Heart left ventricle (tissue), 16 donors: ENCODE results near the gene MRNIP. TPM values are rescaled to one million over a fixed set of nuclear protein-coding genes. Genes with fewer than 3 reads are reported as not detected.
A peak's percentile ranks its signal among the peaks of the same experiment; 100 is the strongest.

Experiments used
- ATAC-seq, 4 donors: fragments of 200-7000 bp; cut with Tn5 transposase; one replicate each; pipeline ENCODE4 v1.9.1; 2020 to 2022; ENCODE audit warnings: moderate library complexity in 4 of 4, mild to moderate bottlenecking in 3 of 4, moderate number of reproducible peaks in 1 of 4
- DNase-seq, 5 donors: peaks; one replicate each; pipeline ENCODE4 v3.0.0-alpha.2; 2020
- H3K27ac ChIP-seq, 12 donors: fragments of 200-600 bp; sonication (generic) in 4 of 12; one replicate each; pipeline versions ENCODE4 v1.5.0 to v1.8.0; 2016 to 2022; ENCODE audit warnings: mild to moderate bottlenecking in 2 of 12
- H3K27me3 ChIP-seq, 9 donors: fragments of 200-600 bp; sonication (generic) in 2 of 9; one replicate each; pipeline versions ENCODE4 v1.5.1 to v1.8.0; 2016 to 2022; ENCODE audit warnings: mild to moderate bottlenecking in 3 of 9
- H3K36me3 ChIP-seq, 9 donors: fragments of 200-600 bp; sonication (generic) in 2 of 9; one replicate each; pipeline versions ENCODE4 v1.5.0 to v1.8.0; 2018 to 2022; ENCODE audit warnings: mild to moderate bottlenecking in 2 of 9
- H3K4me1 ChIP-seq, 12 donors: fragments of 200-600 bp; sonication (generic) in 4 of 12; one replicate each; pipeline versions ENCODE4 v1.5.0 to v1.8.0; 2016 to 2022; ENCODE audit warnings: mild to moderate bottlenecking in 3 of 12
- H3K4me3 ChIP-seq, 12 donors: fragments of 200-600 bp; sonication (generic) in 4 of 12; one replicate each; pipeline versions ENCODE4 v1.5.0 to v1.8.0; 2017 to 2022; ENCODE audit warnings: mild to moderate bottlenecking in 9 of 12, moderate library complexity in 4 of 12
- H3K9me3 ChIP-seq, 12 donors: fragments of 200-600 bp; sonication (generic) in 4 of 12; one replicate each; pipeline versions ENCODE4 v1.5.0 to v1.8.0; 2016 to 2022; ENCODE audit warnings: mild to moderate bottlenecking in 1 of 12
- POLR2A ChIP-seq, 2 donors: fragments of 450-650 bp; IDR thresholded peaks; one replicate each; pipeline ENCODE4 v1.6.1; 2017; ENCODE audit warnings: antibody characterized with exemption in 2 of 2, mild to moderate bottlenecking in 2 of 2, moderate library complexity in 2 of 2
- WGBS, 4 donors: extraction: QIAGEN DNeasy Blood & Tissue Kit in 2 of 4; methylation state at CpG; one replicate each; pipeline versions ENCODE4 v1.1.5 to v1.1.7; 2013 to 2018; 5-methylcytosine and 5-hydroxymethylcytosine counted together
- intact Hi-C, 10 donors: fragments of 100-400 bp; cut with DNase I; formaldehyde crosslinking; loops; one replicate each; pipeline versions ENCODE4 v1.11.1 to v1.14.2; 2022
- long read RNA-seq, 3 donors: library from polyadenylated mRNA; unstranded; transcript quantifications; one replicate each; pipeline ENCODE4 v2.0.0, GENCODE V29; 2020 to 2021
- polyA plus RNA-seq, 2 donors: library from polyadenylated mRNA; stranded (reverse); fragments of 200-250 nt; gene quantifications; one replicate each; pipeline ENCODE4 v1.2.3, GENCODE V29; 2013
- total RNA-seq, 9 donors: library from RNA; depleted of rRNA in 2 of 9; stranded (reverse); fragments of >200 nt in 2 of 9; fragmentation: NEBNext Ultra II Directional in 3 of 9; extraction: Animal tissue kit (Norgen Biotek cat#: 25700) in 3 of 9; gene quantifications; one replicate each; pipeline versions ENCODE4 v1.1.0 to v1.2.4, GENCODE V29; 2016 to 2023
- TF ChIP-seq, protein P1 (sequence below), 12 donors: fragments of 200-600 bp; sonication (generic) in 4 of 12; IDR thresholded peaks; one replicate each; pipeline versions ENCODE4 v1.5.0 to v1.8.0; 2018 to 2022; ENCODE audit warnings: antibody characterized with exemption in 12 of 12, mild to moderate bottlenecking in 5 of 12
- donor health status: ischemic (EF 13 %, LVEDD 7.1; RV severe dilation, severe dysfunction).
- donor health status: healthy with polysubstance abuse.
- donor health status: DM: no; HTN: yes; CAD: no.
- donor health status: DM: no; HTN: no; CAD: no.
- donor health status: ischemic (EF 25% LVEDD 6.9; RV normal size, moderate dysfunction).
- donor health status: ischemic (EF 25% LVEDD 5.7; RV mildly dilated, moderate dysfunction).
- donor health status: healthy.
- donor health status: DM: yes; HTN: yes; CAD: no.
- donor health status: ischemic (EF 35%, LVEDD 5.7; RV mildly dilated, moderate dysfunction).
- donor health status: nonischemic (EF 11% LVEDD 7.7; RV severe dilation, severe dysfunction).
- donor health status: DM: yes; HTN: yes; CAD: no.
- donor health status: PGD.
- donor health status: ischemic (EF 29% LVEDD 5.4; RV normal size, mild dysfunction).
- donor health status: nonischemic (EF 23%, LVEDD 6.1; RV moderate dilation, normal function).

Gene MRNIP, protein sequence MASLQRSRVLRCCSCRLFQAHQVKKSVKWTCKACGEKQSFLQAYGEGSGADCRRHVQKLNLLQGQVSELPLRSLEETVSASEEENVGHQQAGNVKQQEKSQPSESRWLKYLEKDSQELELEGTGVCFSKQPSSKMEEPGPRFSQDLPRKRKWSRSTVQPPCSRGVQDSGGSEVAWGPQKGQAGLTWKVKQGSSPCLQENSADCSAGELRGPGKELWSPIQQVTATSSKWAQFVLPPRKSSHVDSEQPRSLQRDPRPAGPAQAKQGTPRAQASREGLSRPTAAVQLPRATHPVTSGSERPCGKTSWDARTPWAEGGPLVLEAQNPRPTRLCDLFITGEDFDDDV
- total RNA-seq (10 to 100 TPM in 6 of 9 donors, 1 to 10 TPM in 3; 8.5 to 14.4 (median 12.3) TPM), polyA plus RNA-seq (10 to 100 TPM; 10.4 to 24.1 TPM)
- long read RNA-seq, donor 1, transcript MRNIP-201 (7 exons, 1,238 nt): major isoform, 9 of 11 reads
- long read RNA-seq, donor 1, partial matches to known transcripts: 0 of 11 reads
- long read RNA-seq, donor 1, other reads (novel, unspliced or antisense): 1 of 11 reads
- long read RNA-seq, donor 2, transcript MRNIP-201 (7 exons, 1,238 nt): major isoform, 13 of 17 reads
- long read RNA-seq, donor 2, partial matches to known transcripts: 0 of 17 reads
- long read RNA-seq, donor 2, other reads (novel, unspliced or antisense): 2 of 17 reads
- long read RNA-seq, donor 3, transcript MRNIP-201 (7 exons, 1,238 nt): major isoform, 5 of 13 reads
- long read RNA-seq, donor 3, partial matches to known transcripts: 1 of 13 reads
- long read RNA-seq, donor 3, other reads (novel, unspliced or antisense): 7 of 13 reads

DNA sequence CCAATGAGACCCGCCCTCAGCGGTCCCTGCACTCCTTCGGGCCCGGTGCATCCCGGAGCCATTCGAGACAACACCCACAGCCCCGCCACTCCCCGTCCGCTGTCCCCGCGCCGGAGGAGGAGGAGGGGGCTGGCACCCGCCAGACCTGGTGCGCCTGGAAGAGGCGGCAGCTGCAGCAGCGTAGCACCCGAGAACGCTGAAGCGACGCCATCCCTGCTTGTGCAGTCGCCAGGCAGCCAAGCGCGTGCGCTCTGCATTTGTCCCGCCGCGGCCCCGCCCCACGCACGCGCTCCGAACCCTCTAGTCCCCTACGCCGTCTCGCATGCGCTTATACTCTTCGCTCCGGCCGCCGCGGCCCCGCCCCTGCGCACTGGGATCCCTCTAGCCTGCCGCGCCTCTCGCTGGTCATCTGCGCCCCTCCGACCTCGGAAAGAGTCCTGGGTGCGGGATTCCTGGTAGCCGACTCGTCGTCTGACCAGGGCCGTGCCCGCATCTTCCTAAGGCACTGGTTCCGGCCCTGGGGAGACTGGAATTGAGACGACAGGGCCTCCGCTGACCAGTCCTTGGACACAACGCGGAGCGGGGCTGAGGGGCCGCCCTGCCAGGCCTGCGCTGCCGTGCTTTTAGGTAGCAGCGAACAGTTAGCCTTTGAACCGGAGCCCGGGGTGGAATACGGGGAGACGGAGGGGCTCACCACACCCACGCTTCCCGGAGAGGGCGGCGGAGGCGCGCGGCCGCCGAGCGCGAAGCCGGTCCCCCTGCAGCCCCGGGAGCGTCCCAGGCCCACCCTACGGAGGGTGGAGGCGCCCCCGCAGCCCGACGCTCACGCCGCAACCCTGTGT lies at the start of gene MRNIP:
Gene MRNIP (minus strand): TSS at position 232 of the 842 bp plus-strand sequence. CDS start 21 bp downstream, at position 211.
- intact Hi-C loops: loop anchor here in 5 of 10 donors (1.0 to 10.0 kb wide), 6 partner anchors 37 to 94 kb away; partner anchors contain the start of genes SQSTM1 (in 3 of the 5) and MGAT4B (in 1 of the 5)
- 0% methylated on average over 24 to 90 of the region's 90 CpGs for WGBS, 4 donors

DNA sequence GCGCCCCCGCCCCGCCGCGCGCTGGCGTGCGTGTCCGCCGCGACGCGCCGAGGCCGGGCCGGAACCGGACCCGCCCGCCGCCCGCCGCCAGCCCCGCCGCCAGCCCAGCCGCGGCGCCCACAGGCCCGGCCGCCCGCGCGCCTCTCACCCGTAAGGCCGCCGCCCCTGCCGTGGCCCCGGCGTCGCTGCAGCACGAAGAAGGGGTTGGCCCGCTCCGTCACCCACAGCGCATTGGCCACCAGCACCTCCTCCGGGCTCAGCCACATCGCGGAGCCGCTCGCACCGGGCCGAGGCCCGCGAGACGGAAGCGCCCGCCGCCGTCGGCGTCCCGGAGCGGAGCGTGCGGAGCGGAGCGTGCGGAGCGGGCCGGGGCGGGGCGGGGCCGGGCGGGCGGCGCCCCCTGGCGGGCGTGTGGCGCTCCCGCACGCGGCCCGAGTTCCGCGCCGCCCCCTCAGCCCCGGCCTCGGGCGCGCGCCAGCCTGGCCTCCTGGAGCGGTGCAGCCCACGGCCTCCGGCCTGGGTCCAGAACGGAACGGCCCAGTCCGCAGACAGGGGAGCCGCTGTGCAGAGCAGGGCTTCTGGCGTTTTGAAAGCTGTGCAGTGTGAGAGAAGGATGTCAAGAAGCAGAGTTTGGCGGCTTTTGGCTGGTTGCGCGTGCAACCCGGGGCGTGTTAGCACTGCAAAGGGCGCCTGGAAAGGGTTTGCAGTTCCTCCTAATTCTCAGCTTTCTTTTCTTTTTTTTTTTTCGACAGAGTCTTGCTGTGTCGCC lies 49.1 kb upstream of the MRNIP start, which contains the start of gene TBC1D9B:
Gene TBC1D9B (minus strand): TSS at position 342 of the 769 bp plus-strand sequence. CDS start 76 bp downstream, at position 266.
- ATAC-seq (peak; percentile 67 to 93 (median 90)), DNase-seq (peak; percentile 71 to 87 (median 75))
- H3K9me3 ChIP-seq: no peaks in the 10 kb centered on the region
- H3K27ac ChIP-seq: peak within 1 kb of the TSS; percentile 40 to 86 (median 73)
- no peaks in the 10 kb centered on the region for H3K27me3 ChIP-seq
- peaks cover 0 to 30% (median 15%) of the 10 kb centered on the region in 12 donors for H3K4me1 ChIP-seq
- peaks cover 0 to 22% (median 15%) of the 10 kb centered on the region in 9 donors for H3K36me3 ChIP-seq
- H3K4me3 ChIP-seq: peak within 1 kb of the TSS; percentile 24 to 82 (median 66)
- TF ChIP-seq, protein P1, sequence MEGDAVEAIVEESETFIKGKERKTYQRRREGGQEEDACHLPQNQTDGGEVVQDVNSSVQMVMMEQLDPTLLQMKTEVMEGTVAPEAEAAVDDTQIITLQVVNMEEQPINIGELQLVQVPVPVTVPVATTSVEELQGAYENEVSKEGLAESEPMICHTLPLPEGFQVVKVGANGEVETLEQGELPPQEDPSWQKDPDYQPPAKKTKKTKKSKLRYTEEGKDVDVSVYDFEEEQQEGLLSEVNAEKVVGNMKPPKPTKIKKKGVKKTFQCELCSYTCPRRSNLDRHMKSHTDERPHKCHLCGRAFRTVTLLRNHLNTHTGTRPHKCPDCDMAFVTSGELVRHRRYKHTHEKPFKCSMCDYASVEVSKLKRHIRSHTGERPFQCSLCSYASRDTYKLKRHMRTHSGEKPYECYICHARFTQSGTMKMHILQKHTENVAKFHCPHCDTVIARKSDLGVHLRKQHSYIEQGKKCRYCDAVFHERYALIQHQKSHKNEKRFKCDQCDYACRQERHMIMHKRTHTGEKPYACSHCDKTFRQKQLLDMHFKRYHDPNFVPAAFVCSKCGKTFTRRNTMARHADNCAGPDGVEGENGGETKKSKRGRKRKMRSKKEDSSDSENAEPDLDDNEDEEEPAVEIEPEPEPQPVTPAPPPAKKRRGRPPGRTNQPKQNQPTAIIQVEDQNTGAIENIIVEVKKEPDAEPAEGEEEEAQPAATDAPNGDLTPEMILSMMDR (IDR thresholded peaks at IDR 0.05): peak; percentile 19 to 64 (median 44)
- peak in 1 of 2 donors; percentile 26 for TF ChIP-seq POLR2A (IDR thresholded peaks at IDR 0.05)
- 2 to 30% (median 8%) methylated on average over 10 to 105 of the region's 105 CpGs for WGBS, 4 donors
- intact Hi-C loops: loop anchor here in 8 of 10 donors (1.0 to 10.0 kb wide), 13 partner anchors 35 to 230 kb away; partner anchors contain the start of genes MGAT4B (in 3 of the 8) and RNF130 (in 2 of the 8)

More for the DNA sequence above, at the start of gene MRNIP:
- ATAC-seq (peak; percentile 99 to 100 (median 99)), DNase-seq (peak; percentile 97 to 99 (median 98))
- peaks cover 0 to 7% (median 0%) of the 10 kb centered on the region in 12 donors for H3K9me3 ChIP-seq
- peaks cover 0 to 25% (median 19%) of the 10 kb centered on the region in 9 donors for H3K36me3 ChIP-seq
- H3K4me1 ChIP-seq: peaks cover 0 to 27% (median 16%) of the 10 kb centered on the region in 12 donors
- peak within 1 kb of the TSS; percentile 84 to 97 (median 94) for H3K27ac ChIP-seq
- peak within 1 kb of the TSS; percentile 70 to 100 (median 87) for H3K4me3 ChIP-seq
- TF ChIP-seq POLR2A (IDR thresholded peaks at IDR 0.05): peak in 1 of 2 donors; percentile 81
- TF ChIP-seq, protein P1 (IDR thresholded peaks at IDR 0.05): peak in 7 of 12 donors; percentile 7 to 52 (median 37)
- no peaks in the 10 kb centered on the region for H3K27me3 ChIP-seq
